Right forelimb (tissue), 1 donor: Measurements from ENCODE around the gene WNT3.

Experiments
- DNase-seq: peaks from one replicate; pipeline ENCODE4 v3.0.0-alpha.2; 2018

The WNT3 gene

GRCh38 chr17:46727572-46728348, 90.7 kb downstream of the WNT3 start:
- no peak for DNase-seq

- DNase-seq: no peak
Measured at GRCh38 chr17:46726206-46726605, 92.3 kb downstream of the WNT3 start.

GRCh38 chr17:46722662-46723285, 95.7 kb downstream of the WNT3 start:
- no peak for DNase-seq

GRCh38 chr17:46720408-46720807, 98.1 kb downstream of the WNT3 start:
- DNase-seq: no peak

GRCh38 chr17:46719891-46720290, 98.6 kb downstream of the WNT3 start:
- DNase-seq: no peak

- DNase-seq: no peak
Measured at GRCh38 chr17:46717999-46718398, 100.5 kb downstream of the WNT3 start.
